ENCODE results near the gene DGUOK.

The DGUOK gene

GRCh38 chr2:73980566-73980965, 53.9 kb downstream of the DGUOK start:
- peak overlapping the region; percentile 59 for H3K4me3 ChIP-seq (ENCODE audit: low read depth, low read length)
- DNase-seq (ENCODE audit: low read depth) = no peak
- no peak for TF ChIP-seq MYC (IDR thresholded peaks at IDR 0.05; ENCODE audit: low read depth, low read length)
- TF ChIP-seq MAX (IDR thresholded peaks at IDR 0.05; ENCODE audit: low read depth, low read length) = no peak
- TF ChIP-seq POLR2A (IDR thresholded peaks at IDR 0.05; ENCODE audit: extremely low read depth, insufficient read length) = no peak
- TF ChIP-seq, protein P1, sequence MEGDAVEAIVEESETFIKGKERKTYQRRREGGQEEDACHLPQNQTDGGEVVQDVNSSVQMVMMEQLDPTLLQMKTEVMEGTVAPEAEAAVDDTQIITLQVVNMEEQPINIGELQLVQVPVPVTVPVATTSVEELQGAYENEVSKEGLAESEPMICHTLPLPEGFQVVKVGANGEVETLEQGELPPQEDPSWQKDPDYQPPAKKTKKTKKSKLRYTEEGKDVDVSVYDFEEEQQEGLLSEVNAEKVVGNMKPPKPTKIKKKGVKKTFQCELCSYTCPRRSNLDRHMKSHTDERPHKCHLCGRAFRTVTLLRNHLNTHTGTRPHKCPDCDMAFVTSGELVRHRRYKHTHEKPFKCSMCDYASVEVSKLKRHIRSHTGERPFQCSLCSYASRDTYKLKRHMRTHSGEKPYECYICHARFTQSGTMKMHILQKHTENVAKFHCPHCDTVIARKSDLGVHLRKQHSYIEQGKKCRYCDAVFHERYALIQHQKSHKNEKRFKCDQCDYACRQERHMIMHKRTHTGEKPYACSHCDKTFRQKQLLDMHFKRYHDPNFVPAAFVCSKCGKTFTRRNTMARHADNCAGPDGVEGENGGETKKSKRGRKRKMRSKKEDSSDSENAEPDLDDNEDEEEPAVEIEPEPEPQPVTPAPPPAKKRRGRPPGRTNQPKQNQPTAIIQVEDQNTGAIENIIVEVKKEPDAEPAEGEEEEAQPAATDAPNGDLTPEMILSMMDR (IDR thresholded peaks at IDR 0.05; ENCODE audit: low read depth, low read length) = no peak

DNA sequence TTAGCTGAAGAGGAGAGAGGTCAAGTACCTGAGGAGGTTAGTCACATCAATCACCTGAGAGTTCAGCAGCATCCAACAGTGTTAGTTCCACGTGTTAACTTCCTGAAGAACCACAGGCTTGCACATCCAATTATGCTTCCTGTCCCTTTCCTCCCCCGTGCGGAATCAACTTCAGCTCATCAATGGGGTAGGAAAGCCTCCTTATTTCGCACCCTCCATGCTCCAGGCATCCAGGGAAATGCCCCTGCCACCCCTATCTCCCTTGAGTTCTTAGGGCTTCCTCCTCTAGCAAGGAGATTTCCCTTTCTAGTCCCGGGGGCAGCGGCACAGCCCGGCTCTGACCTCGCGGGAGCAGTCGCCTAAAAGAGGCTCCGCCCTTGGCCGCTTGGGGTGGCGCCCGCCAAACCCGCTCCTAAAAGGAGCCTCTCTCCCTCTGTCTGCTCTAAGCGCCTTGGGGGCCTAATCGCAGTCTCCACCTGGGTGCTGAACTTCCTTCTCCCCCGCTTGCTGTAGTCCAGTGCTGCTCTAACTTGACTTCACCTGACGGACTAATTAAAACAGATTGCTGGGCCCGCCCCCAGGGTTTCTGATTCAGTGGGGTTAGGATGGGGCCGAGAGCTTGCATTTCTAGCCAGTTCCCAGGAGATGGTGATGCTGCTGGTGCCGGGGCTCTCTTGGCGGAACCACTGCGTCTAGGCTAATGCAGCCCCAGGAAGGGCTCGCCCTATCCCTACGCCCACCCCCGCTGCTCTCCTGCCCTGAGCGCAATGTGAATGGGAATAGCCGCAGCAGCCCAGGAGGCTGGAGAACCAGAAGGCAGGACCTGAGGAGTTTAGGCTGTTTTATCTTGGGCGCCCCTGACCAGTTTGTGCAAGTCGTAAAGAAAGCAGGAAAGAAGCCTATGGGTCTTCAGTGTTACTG, 54.7 kb downstream of the DGUOK start:
- TF ChIP-seq MAX (IDR thresholded peaks at IDR 0.05; ENCODE audit: low read depth, low read length) (no peak), MYC (IDR thresholded peaks at IDR 0.05; ENCODE audit: low read depth, low read length) (no peak), POLR2A (IDR thresholded peaks at IDR 0.05; ENCODE audit: extremely low read depth, insufficient read length) (no peak)
- TF ChIP-seq, protein P1 (IDR thresholded peaks at IDR 0.05; ENCODE audit: low read depth, low read length) = no peak
- peak; percentile 70 for DNase-seq (ENCODE audit: low read depth)
- H3K4me3 ChIP-seq (ENCODE audit: low read depth, low read length) = peak overlapping the region; percentile 59

DNA sequence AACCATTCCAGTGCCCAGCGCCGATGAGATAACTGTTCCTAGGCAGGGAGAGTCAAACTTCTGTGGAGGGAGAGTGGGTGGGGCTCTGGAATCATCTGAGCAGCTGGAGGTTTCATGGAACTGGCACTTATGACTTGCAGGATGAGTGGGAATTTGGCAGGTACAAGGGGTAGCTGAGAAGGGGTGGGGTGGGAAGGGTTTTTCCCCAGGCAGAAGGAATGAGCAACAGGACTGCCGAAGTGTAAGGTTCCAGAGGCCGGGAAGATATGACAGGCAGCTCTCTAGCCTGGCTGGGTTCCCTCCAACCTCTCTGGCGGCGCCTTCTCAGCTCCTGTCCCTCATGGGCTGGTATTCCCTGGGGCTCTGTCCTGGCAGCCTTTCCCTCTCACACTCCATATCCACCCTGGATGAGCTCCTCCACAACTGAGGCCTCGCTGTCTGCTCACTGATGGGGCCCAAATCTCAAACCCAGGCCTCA, 55.5 kb downstream of the DGUOK start:
- DNase-seq (ENCODE audit: low read depth) = no peak
- TF ChIP-seq MAX (IDR thresholded peaks at IDR 0.05; ENCODE audit: low read depth, low read length) = no peak
- no peak for TF ChIP-seq POLR2A (IDR thresholded peaks at IDR 0.05; ENCODE audit: extremely low read depth, insufficient read length)
- TF ChIP-seq MYC (IDR thresholded peaks at IDR 0.05; ENCODE audit: low read depth, low read length) = no peak
- TF ChIP-seq, protein P1 (IDR thresholded peaks at IDR 0.05; ENCODE audit: low read depth, low read length) = no peak
- no peak overlapping the region for H3K4me3 ChIP-seq (ENCODE audit: low read depth, low read length)

DNA sequence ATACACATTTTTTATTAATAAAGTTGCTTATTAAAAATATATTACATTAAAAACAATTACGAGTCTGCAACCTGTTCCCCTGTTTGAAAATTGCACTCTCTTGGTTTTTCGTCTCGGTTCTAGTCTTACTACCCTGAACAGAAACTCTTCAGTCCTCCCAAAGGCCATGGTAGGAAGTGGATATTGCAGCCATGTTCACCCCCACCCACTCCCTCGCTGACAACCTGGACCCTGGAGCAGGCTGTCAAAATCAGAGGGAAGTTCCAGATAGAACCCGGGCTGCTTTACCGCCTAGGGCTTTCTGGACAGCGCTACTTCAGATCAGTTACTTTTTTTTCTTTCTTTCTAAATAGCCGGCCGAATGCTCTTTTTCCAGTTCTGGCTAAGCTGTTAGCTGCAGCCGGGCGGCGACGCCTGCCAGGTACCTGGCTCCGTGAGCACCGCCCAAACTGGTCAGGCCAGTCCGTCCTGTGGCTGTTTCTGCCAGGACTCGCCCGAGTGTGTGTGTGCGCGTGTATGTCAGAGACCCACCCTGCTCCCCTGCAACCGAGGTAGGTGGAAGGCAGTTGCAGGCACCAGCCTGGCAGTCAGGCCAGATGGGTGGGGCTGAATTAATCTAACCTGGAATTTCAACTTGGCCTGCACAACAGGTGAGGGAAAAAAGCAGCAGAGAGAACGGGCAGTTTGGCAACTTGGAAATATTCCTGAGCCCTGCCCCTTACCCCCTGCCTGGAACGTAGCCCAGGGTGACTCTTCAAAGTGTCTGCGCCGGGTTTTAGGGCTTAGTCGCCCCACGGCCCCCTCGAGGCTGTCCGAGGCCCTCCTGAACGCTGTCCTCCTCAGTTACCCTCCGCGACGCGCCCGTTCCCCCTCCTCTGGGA, 56.9 kb downstream of the DGUOK start:
- H3K4me3 ChIP-seq (ENCODE audit: low read depth, low read length) = peak overlapping the region; percentile 71
- DNase-seq (ENCODE audit: low read depth) = peak; percentile 86

More for the DNA sequence above, 56.9 kb downstream of the DGUOK start:
- TF ChIP-seq MYC (IDR thresholded peaks at IDR 0.05; ENCODE audit: low read depth, low read length) = no peak
- peak; percentile 16; the same call in 1 of the 2 replicates for TF ChIP-seq MAX (IDR thresholded peaks at IDR 0.05; ENCODE audit: low read depth, low read length)
- TF ChIP-seq, protein P1 (IDR thresholded peaks at IDR 0.05; ENCODE audit: low read depth, low read length) = peak; percentile 14
- TF ChIP-seq POLR2A (IDR thresholded peaks at IDR 0.05; ENCODE audit: extremely low read depth, insufficient read length) = no peak

All from NB4 (cell line).